GM18519 (cell line): ENCODE results near the gene LSM7.

Source experiments
- ATAC-seq: cut with Tn5 transposase; IDR thresholded peaks from one replicate; pipeline ENCODE4 v1.9.1; 2021; ENCODE audit warnings: mild to moderate bottlenecking, moderate library complexity; ENCODE audit not compliant: unreplicated experiment, low FRiP score

Gene LSM7

GRCh38 chr19:2325281-2326046, 2.9 kb downstream of the LSM7 start:
- no peak for ATAC-seq

- ATAC-seq, result no peak
These were observed 4.0 kb downstream of the LSM7 start for GRCh38 chr19:2324220-2324948.

GRCh38 chr19:2323707-2324106, 4.7 kb downstream of the LSM7 start:
- ATAC-seq, result no peak

GRCh38 chr19:2321565-2322283, 6.7 kb downstream of the LSM7 start:
- ATAC-seq, result no peak

GRCh38 chr19:2320939-2321338, 7.4 kb downstream of the LSM7 start:
- no peak for ATAC-seq

GRCh38 chr19:2320049-2320448, 8.3 kb downstream of the LSM7 start:
- no peak for ATAC-seq

GRCh38 chr19:2319551-2319950, 8.8 kb downstream of the LSM7 start:
- no peak for ATAC-seq

- no peak for ATAC-seq
These were observed 9.5 kb downstream of the LSM7 start for GRCh38 chr19:2318923-2319322.

GRCh38 chr19:2317756-2318155, 10.6 kb downstream of the LSM7 start:
- no peak for ATAC-seq

- no peak for ATAC-seq
These were observed 11.1 kb downstream of the LSM7 start for GRCh38 chr19:2317300-2317699.

- ATAC-seq, result no peak
These were observed 12.5 kb downstream of the LSM7 start for GRCh38 chr19:2315818-2316353.

- no peak for ATAC-seq
These were observed 13.1 kb downstream of the LSM7 start for GRCh38 chr19:2315121-2315817.

GRCh38 chr19:2312820-2313501, 15.4 kb downstream of the LSM7 start:
- ATAC-seq, result no peak

- ATAC-seq, result no peak
These were observed 17.3 kb downstream of the LSM7 start for GRCh38 chr19:2311093-2311492.

- ATAC-seq, result no peak
These were observed 18.5 kb downstream of the LSM7 start for GRCh38 chr19:2309734-2310362.

- no peak for ATAC-seq
These were observed 20.3 kb downstream of the LSM7 start, which contains the start of gene LINGO3 for GRCh38 chr19:2308114-2308556. LINGO3 (minus strand) TSS chr19:2308154; CDS start chr19:2291776, 16,378 bp downstream.

GRCh38 chr19:2307518-2308012, 20.8 kb downstream of the LSM7 start:
- ATAC-seq, result no peak

- ATAC-seq, result no peak
These were observed 21.4 kb downstream of the LSM7 start for GRCh38 chr19:2306971-2307370.

GRCh38 chr19:2306281-2306806, 22.0 kb downstream of the LSM7 start:
- ATAC-seq, result no peak
